Type B pancreatic cell (in vitro differentiated cells): Measurements from ENCODE around the gene ADAM12. TPM values are rescaled to one million over a fixed set of nuclear protein-coding genes. Genes with fewer than 3 reads are reported as not detected.

Source experiments
- DNase-seq: peaks from one replicate; pipeline ENCODE4 v3.0.0; 2021; ENCODE audit warnings: mixed read lengths; ENCODE audit not compliant: unreplicated experiment; ENCODE audit errors: extremely low spot score
- H3K27ac Mint-ChIP-seq: 2 replicates; pipeline ENCODE4 v1.8.0; 2021; ENCODE audit warnings: mild to moderate bottlenecking, mixed read lengths
- H3K27me3 Mint-ChIP-seq: 2 replicates; pipeline ENCODE4 v1.8.0; 2021; ENCODE audit warnings: mixed read lengths
- H3K36me3 Mint-ChIP-seq: 2 replicates; pipeline ENCODE4 v1.8.0; 2021; ENCODE audit warnings: mixed read lengths
- H3K4me1 Mint-ChIP-seq: one replicate; pipeline ENCODE4 v1.8.0; 2021; ENCODE audit warnings: mixed read lengths; ENCODE audit not compliant: unreplicated experiment
- H3K4me3 Mint-ChIP-seq: 2 replicates; pipeline ENCODE4 v1.8.0; 2021; ENCODE audit warnings: mild to moderate bottlenecking, mixed read lengths
- H3K9me3 Mint-ChIP-seq: 2 replicates; pipeline ENCODE4 v1.8.0; 2021; ENCODE audit warnings: mixed read lengths
- CTCF ChIP-seq: fragments of 200-600 bp; sonication (generic); conservative IDR thresholded peaks from 2 replicates; pipeline ENCODE4 v1.5.0; 2021; ENCODE audit warnings: antibody characterized with exemption, mild to moderate bottlenecking
- total RNA-seq: library from RNA; stranded (reverse); gene quantifications from 2 replicates; pipeline ENCODE4 v1.2.1, GENCODE V29; 2021; ENCODE audit warnings: low replicate concordance

The ADAM12 gene
- total RNA-seq, 1 donor from 2014 or later: 31.6 TPM

GRCh38 chr10:126036515-126036914, 351.8 kb downstream of the ADAM12 start:
- no peak overlapping the region for H3K4me3 Mint-ChIP-seq
- H3K27ac Mint-ChIP-seq: no peak overlapping the region

GRCh38 chr10:126034586-126034985, 353.7 kb downstream of the ADAM12 start:
- no peak for DNase-seq
- H3K9me3 Mint-ChIP-seq: peaks cover 5% of the 10 kb centered on the region
- TF ChIP-seq CTCF: no peak
- H3K36me3 Mint-ChIP-seq: peaks cover 14% of the 10 kb centered on the region
- H3K27me3 Mint-ChIP-seq: no peaks in the 10 kb centered on the region
- H3K4me3 Mint-ChIP-seq: no peak overlapping the region
- H3K27ac Mint-ChIP-seq: no peak overlapping the region
- H3K4me1 Mint-ChIP-seq: no peaks in the 10 kb centered on the region

More at GRCh38 chr10:126036515-126036914, 351.8 kb downstream of the ADAM12 start:
- H3K36me3 Mint-ChIP-seq: peaks cover 19% of the 10 kb centered on the region
- no peak for DNase-seq
- H3K27me3 Mint-ChIP-seq: no peaks in the 10 kb centered on the region
- H3K4me1 Mint-ChIP-seq: peaks cover 5% of the 10 kb centered on the region
- peaks cover 5% of the 10 kb centered on the region for H3K9me3 Mint-ChIP-seq
- no peak for TF ChIP-seq CTCF

- H3K4me1 Mint-ChIP-seq: no peaks in the 10 kb centered on the region
- no peaks in the 10 kb centered on the region for H3K27me3 Mint-ChIP-seq
- H3K4me3 Mint-ChIP-seq: no peak overlapping the region
- no peak for DNase-seq
- peaks cover 10% of the 10 kb centered on the region for H3K9me3 Mint-ChIP-seq
- H3K27ac Mint-ChIP-seq: no peak overlapping the region
- TF ChIP-seq CTCF: no peak
- H3K36me3 Mint-ChIP-seq: peaks cover 21% of the 10 kb centered on the region
Observed at GRCh38 chr10:126029999-126030398, 358.3 kb downstream of the ADAM12 start.

- H3K4me3 Mint-ChIP-seq: no peak overlapping the region
- no peaks in the 10 kb centered on the region for H3K4me1 Mint-ChIP-seq
- no peaks in the 10 kb centered on the region for H3K27me3 Mint-ChIP-seq
- H3K9me3 Mint-ChIP-seq: peaks cover 5% of the 10 kb centered on the region
- H3K36me3 Mint-ChIP-seq: peaks cover 13% of the 10 kb centered on the region
- H3K27ac Mint-ChIP-seq: no peak overlapping the region
- TF ChIP-seq CTCF: no peak
- DNase-seq: no peak
Observed at GRCh38 chr10:126027692-126028091, 360.6 kb downstream of the ADAM12 start.

GRCh38 chr10:126022841-126023240, 365.4 kb downstream of the ADAM12 start:
- Mint-ChIP-seq H3K4me1 (no peaks in the 10 kb centered on the region), H3K27me3 (no peaks in the 10 kb centered on the region), H3K4me3 (no peak overlapping the region), H3K9me3 (peaks cover 5% of the 10 kb centered on the region), H3K36me3 (peaks cover 23% of the 10 kb centered on the region), H3K27ac (no peak overlapping the region)
- no peak for DNase-seq
- no peak for TF ChIP-seq CTCF
